Natural killer cell (primary cell): ENCODE results near the gene TBX15. TPM values are rescaled to one million over a fixed set of nuclear protein-coding genes. Genes with fewer than 3 reads are reported as not detected.

ENCODE experiments used
- ATAC-seq, 3 donors: fragments of 150-1000 bp in 2 of 3; fragments of 200-7000 bp in 1 of 3; cut with Tn5 transposase; 1 replicate in 1 of 3; 2 replicates in 2 of 3; pipeline ENCODE4 v1.10.0; 2021; ENCODE audit warnings: mild to moderate bottlenecking in 2 of 3, moderate library complexity in 2 of 3
- DNase-seq, 2 donors: peaks; one replicate each; pipeline versions ENCODE4 v3.0.0 to v3.0.0-alpha.2; 2013 to 2021; ENCODE audit warnings: mixed read lengths in 1 of 2
- H3K27ac ChIP-seq: one replicate; pipeline ENCODE4 v1.5.1; 2013; ENCODE audit warnings: mild to moderate bottlenecking, low read length
- H3K27me3 ChIP-seq: one replicate; pipeline ENCODE4 v1.6.1; 2013; ENCODE audit warnings: low read length; ENCODE audit not compliant: control insufficient read depth, insufficient read depth
- H3K36me3 ChIP-seq: one replicate; pipeline ENCODE4 v1.6.1; 2013; ENCODE audit warnings: low read length; ENCODE audit not compliant: control insufficient read depth, insufficient read depth
- H3K4me1 ChIP-seq: one replicate; pipeline ENCODE4 v1.6.1; 2013; ENCODE audit warnings: low read length; ENCODE audit not compliant: control insufficient read depth, insufficient read depth
- H3K4me3 ChIP-seq: one replicate; pipeline ENCODE4 v1.5.1; 2013; ENCODE audit warnings: low read length
- H3K9me3 ChIP-seq: one replicate; pipeline ENCODE4 v1.6.1; 2013; ENCODE audit warnings: low read length; ENCODE audit not compliant: control insufficient read depth, insufficient read depth
- H3K27ac Mint-ChIP-seq, 2 donors: one replicate each; pipeline ENCODE4 v1.8.0; 2022; ENCODE audit warnings: mild to moderate bottlenecking in 2 of 2, mixed read lengths in 2 of 2, moderate library complexity in 1 of 2
- H3K27me3 Mint-ChIP-seq, 2 donors: one replicate each; pipeline ENCODE4 v1.8.0; 2022; ENCODE audit warnings: low read depth in 2 of 2, mixed read lengths in 2 of 2
- H3K36me3 Mint-ChIP-seq: one replicate; pipeline ENCODE4 v1.8.0; 2022; ENCODE audit warnings: mixed read lengths
- H3K4me1 Mint-ChIP-seq, 2 donors: one replicate each; pipeline ENCODE4 v1.8.0; 2022; ENCODE audit warnings: mixed read lengths in 2 of 2
- H3K4me3 Mint-ChIP-seq: one replicate; pipeline ENCODE4 v1.8.0; 2022; ENCODE audit warnings: mild to moderate bottlenecking, moderate library complexity, mixed read lengths
- H3K9me3 Mint-ChIP-seq, 2 donors: one replicate each; pipeline ENCODE4 v1.8.0; 2022; ENCODE audit warnings: mixed read lengths in 2 of 2
- CTCF ChIP-seq: fragments of 200-600 bp; IDR thresholded peaks from one replicate; pipeline ENCODE4 v1.8.0; 2022; ENCODE audit warnings: antibody characterized with exemption
- WGBS: methylation state at CpG from one replicate; pipeline ENCODE4 v1.1.7; 2013; ENCODE audit warnings: missing lambda C conversion rate; ENCODE audit not compliant: insufficient coverage; 5-methylcytosine and 5-hydroxymethylcytosine counted together
- intact Hi-C: fragments of 100-400 bp; cut with micrococcal nuclease; formaldehyde crosslinking; loops from one replicate; pipeline ENCODE4 v1.14.2; 2022
- total RNA-seq, 4 donors: library from RNA; stranded (reverse); fragments of 120-200 nt in 1 of 4; gene quantifications; one replicate each; pipeline versions ENCODE4 v1.2.3 to v1.2.4, GENCODE V29; 2013 to 2022

The TBX15 gene
- total RNA-seq, 3 donors from 2014 or later (not counting 1 experiment from before 2014, with no cell fraction given): not detected

GRCh38 chr1:118992868-118993699 lies 4.9 kb upstream of the TBX15 start:
- Mint-ChIP-seq H3K4me1 (no peaks in the 10 kb centered on the region), H3K36me3 (peaks cover 15% of the 10 kb centered on the region), H3K9me3 (peaks cover 2% of the 10 kb centered on the region in 2 donors), H3K27me3 (peaks cover 69 to 76% of the 10 kb centered on the region in 2 donors), H3K27ac (no peak overlapping the region), H3K4me3 (no peak overlapping the region)
- Histone ChIP-seq H3K4me3 (no peak overlapping the region), H3K27me3 (peaks cover 79% of the 10 kb centered on the region), H3K4me1 (no peaks in the 10 kb centered on the region), H3K36me3 (no peaks in the 10 kb centered on the region), H3K27ac (no peak overlapping the region), H3K9me3 (peaks cover 20% of the 10 kb centered on the region)
- no peak for TF ChIP-seq CTCF
- 9% methylated on average over 53 of the region's 53 CpGs for WGBS
- DNase-seq: no peak
- no peak for ATAC-seq
- intact Hi-C loops: no loop called here

- Mint-ChIP-seq H3K36me3 (peaks cover 10% of the 10 kb centered on the region), H3K9me3 (peaks cover 2% of the 10 kb centered on the region in 2 donors), H3K27ac (no peak overlapping the region), H3K27me3 (peaks cover 70 to 72% of the 10 kb centered on the region in 2 donors), H3K4me1 (no peaks in the 10 kb centered on the region), H3K4me3 (no peak overlapping the region)
- intact Hi-C loops: no loop called here
- no peak overlapping the region for H3K4me3 ChIP-seq
- H3K27me3 ChIP-seq: peaks cover 72% of the 10 kb centered on the region
- 16% methylated on average over 17 of the region's 22 CpGs for WGBS
- ATAC-seq (no peak), DNase-seq (no peak)
- no peaks in the 10 kb centered on the region for H3K4me1 ChIP-seq
- H3K27ac ChIP-seq: no peak overlapping the region
- no peak for TF ChIP-seq CTCF
- H3K9me3 ChIP-seq: peaks cover 19% of the 10 kb centered on the region
- no peaks in the 10 kb centered on the region for H3K36me3 ChIP-seq
Observed at GRCh38 chr1:118992237-118992825, 4.2 kb upstream of the TBX15 start.

GRCh38 chr1:118991448-118991847 lies 3.3 kb upstream of the TBX15 start:
- ATAC-seq (no peak), DNase-seq (no peak)
- Histone ChIP-seq H3K36me3 (no peaks in the 10 kb centered on the region), H3K27ac (no peak overlapping the region), H3K27me3 (peaks cover 71% of the 10 kb centered on the region), H3K4me1 (peaks cover 4% of the 10 kb centered on the region), H3K4me3 (no peak overlapping the region), H3K9me3 (peaks cover 14% of the 10 kb centered on the region)
- Mint-ChIP-seq H3K4me1 (peaks cover 0 to 6% of the 10 kb centered on the region in 2 donors), H3K27me3 (peaks cover 74% of the 10 kb centered on the region in 2 donors), H3K9me3 (peaks cover 2% of the 10 kb centered on the region in 2 donors), H3K36me3 (peaks cover 18% of the 10 kb centered on the region), H3K27ac (no peak overlapping the region), H3K4me3 (no peak overlapping the region)
- intact Hi-C loops: no loop called here
- WGBS: 30% methylated on average over 4 of the region's 4 CpGs
- TF ChIP-seq CTCF: no peak
